Fibroblast of upper back skin (primary cell): ENCODE results near the gene RPS6KA4.
A peak's percentile ranks its signal among the peaks of the same experiment; 100 is the strongest.

ENCODE experiments used
- DNase-seq: peaks from one replicate; pipeline ENCODE4 v3.0.0-alpha.2; 2013

RPS6KA4 gene

GRCh38 chr11:64369440-64370421, 10.8 kb downstream of the RPS6KA4 start:
- no peak for DNase-seq

DNA sequence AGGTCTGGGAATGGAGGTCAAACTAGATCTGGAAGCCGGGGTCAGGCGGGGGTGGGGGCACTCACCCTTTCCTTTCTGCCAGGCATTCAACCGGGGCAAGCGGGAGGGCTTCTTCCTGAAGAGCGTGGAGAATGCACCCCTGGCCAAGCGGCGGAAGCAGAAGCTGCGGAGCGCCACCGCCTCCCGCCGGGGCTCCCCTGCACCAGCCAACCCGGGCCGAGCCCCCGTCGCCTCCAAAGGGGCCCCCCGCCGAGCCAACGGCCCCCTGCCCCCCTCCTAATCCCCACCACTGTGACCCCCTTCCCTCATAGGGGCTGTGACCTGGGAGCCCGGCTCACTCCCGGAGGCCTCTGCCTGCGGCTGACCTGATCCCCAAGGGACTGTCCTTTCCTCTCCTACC, 12.2 kb downstream of the RPS6KA4 start:
- no peak for DNase-seq

DNA sequence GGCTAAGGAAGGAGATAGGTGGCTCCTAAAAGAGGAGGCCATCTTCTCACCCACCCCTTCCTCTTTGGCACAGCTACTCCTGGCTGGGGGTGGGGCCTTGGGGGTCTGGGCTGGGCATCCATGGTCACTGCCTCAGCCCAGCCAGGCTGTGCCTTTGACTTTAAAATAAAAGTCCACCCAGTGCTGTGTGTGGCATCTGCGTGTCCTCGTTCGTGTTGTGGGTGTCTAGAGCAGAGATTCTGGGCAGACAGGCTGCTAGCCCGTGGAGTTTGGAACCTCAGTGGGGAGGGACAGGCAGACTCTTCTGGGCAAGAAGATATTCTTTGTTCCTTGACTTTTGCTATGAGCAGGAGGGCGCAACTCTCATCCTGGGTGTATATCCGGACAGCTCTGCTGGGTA, 13.1 kb downstream of the RPS6KA4 start:
- no peak for DNase-seq

GRCh38 chr11:64372802-64373597, 14.0 kb downstream of the RPS6KA4 start:
- DNase-seq: peak; percentile 14

DNA sequence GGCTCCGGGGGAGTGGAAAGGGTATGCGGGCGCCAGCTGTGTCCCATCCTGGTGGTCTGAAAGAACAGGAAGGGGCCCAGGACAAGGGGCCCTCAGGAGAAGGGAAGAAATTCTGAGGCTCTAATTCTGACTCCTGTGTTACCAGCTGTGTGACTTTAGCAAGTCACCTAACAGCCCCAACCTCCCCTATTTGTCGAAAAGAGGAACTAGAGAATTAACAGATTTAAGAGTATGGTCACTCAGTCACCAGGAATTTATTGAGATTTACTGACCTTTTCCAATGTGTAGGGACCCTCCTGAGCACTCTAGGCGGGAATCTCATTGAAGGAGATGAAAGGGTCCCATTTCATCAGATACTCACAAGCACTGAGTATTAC, 14.6 kb downstream of the RPS6KA4 start:
- DNase-seq: no peak

- no peak for DNase-seq
These were observed 17.1 kb downstream of the RPS6KA4 start for GRCh38 chr11:64376071-64376470.

- DNase-seq: no peak
These were observed 19.4 kb downstream of the RPS6KA4 start for GRCh38 chr11:64378335-64378880.

DNA sequence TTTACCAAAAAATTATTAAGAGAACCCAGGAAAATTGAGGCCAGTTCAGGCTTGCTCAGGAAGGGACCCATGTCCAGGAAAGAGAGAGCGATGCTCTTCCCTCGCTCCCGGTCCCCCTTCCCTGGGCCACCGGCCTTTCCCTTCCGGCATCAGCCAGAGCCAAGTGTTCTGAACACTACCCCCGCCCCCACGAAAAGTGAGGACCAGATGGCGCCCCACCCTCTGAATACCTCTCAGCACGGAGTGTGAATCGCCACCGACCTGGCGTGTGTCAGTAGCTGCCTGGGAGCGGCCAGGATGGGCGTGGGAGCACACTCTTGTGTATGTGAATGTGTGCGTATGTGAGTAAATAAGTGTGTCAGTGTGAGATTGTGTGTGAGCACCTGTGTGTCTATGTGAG, 20.2 kb downstream of the RPS6KA4 start:
- no peak for DNase-seq

GRCh38 chr11:64379817-64380709, 21.1 kb downstream of the RPS6KA4 start:
- no peak for DNase-seq

- DNase-seq: no peak
These were observed 22.4 kb downstream of the RPS6KA4 start for GRCh38 chr11:64381350-64381749.

GRCh38 chr11:64382047-64382446, 23.1 kb downstream of the RPS6KA4 start:
- no peak for DNase-seq

DNA sequence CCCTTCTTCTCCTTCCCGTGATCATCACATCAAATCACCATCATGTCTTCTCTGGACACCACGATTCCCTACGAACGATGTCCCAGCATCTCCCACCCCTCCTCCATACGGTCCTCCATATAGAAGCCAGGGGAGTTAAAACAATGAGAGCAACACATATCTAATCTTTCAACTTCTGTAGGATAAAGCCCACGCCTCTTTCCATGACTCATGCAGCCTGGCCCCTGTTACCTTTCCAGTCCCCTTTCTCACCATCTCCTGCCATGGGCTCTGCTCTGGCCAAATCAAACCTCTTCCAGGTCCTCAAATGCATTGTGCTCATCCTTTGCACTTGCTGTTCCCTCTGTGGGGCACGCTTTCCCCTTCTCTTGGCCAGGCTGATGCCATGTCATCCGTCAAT, 23.6 kb downstream of the RPS6KA4 start:
- DNase-seq: no peak

DNA sequence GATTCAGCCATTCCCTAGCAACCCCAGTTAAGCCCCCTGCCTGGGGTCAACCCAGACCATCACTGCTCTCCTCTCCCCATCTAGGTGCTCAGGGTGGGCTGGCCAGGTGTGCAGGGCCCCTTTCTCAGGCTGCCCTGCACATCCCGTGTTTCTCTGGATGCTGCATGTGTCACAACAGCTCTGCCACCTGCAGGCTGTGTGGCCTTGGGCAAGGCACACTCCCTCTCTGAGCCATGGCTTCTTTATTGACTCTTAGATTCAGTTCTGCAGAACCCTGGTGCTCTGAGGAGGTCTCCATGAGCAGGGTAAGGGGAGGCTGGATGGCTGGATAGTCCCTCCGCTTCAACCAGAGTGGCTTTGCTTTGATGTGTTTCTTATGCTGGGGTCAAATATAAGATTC, 24.6 kb downstream of the RPS6KA4 start:
- DNase-seq: no peak

DNA sequence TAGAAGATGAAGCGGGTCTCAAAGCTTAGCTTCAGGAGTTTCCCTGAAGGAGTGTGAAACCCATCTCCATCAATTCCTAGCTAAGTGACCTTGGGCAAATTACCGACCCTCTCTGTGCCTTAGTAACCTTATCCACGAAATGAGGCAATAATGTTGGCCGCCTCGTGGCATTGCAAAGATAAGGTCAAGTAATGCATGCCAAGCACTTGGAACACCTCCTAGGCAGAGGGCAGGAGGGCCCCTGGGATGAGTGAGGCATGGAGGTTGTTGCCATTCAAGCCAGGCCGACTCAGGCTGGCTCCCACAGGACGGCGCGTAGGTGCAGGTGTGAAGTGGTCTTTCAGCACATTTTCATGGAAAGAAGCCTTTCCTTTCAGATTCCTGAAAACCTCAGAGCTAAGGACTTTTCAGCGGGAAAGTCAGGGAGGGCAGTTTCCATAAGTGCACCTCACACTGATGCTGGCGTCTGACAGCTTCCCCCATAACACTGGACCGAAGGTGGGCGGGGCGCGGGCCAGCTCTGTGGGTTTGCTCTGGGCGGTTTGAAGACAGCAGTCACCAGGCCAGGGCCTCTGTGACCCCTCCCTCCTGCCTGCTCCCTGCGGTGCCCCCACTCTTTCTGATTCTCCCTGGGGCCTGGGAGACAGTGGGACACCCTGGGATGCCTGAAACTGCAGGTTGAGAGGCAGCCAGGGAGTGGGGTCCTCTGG, 25.2 kb downstream of the RPS6KA4 start:
- DNase-seq: no peak

DNA sequence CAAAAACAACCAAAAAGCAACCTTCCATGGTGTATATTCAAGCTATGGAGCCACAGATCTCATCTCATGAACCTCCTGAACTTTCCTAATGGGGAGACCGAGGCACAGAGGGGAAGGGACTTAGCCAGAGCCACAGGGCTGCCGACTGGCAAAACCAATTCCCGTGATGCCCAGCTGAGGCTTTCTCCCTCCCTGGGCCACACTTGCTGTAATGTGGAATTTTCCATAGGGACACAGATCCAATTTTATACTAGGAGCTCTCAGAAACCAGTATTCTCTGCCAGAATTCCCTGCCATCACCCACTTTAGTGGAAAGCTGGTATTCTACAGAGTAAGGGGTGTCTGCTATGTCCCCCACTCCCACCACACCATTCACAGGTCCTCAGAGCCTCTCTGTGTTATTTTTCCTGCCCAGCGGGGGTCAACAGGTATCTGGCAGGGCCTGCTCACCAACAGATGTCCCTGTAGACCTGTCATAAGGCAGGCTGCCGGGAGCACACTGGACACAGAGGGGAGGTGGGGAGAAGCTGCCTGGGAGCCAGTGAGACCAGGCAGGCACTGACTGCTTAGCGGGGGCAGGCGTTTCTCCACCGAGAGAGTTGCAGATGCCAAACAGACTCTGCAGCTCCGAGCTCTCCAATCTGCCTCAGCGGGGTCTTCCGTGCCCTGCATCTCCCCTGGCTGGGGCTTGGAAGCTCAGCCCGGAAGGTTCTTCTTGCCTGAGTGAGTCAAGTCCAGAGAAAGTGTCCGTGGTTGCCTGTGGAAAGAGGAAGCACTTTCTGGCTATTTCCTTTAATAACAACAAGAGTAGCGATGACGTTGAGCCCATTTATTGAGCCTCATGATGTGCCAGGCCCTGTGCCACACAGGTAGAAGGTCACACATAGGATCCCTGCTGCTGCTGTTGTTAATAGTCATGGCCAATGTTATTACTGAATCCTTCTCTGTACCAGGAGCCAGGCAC, 26.3 kb downstream of the RPS6KA4 start:
- no peak for DNase-seq

GRCh38 chr11:64385945-64386704, 27.2 kb downstream of the RPS6KA4 start:
- peak; percentile 32 for DNase-seq

DNA sequence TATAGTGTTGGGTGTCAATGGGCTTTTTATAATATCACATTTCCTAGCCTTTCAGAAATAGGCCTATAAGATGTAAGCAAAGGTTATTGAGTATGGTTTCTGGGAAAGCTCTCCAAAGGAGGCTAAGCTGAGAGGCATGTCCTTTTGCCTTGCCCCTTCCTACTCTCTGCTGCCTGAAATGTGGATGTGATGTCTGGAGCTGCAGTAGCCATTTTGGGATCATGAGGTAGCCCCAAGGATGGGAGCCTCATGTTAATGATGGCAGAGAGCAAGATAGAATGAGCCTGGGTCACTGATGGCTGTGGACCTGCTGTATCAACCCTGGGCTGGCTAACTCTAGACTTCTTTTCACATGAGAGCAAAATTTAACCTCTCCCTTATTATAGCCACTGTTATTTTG, 29.0 kb downstream of the RPS6KA4 start:
- no peak for DNase-seq

DNA sequence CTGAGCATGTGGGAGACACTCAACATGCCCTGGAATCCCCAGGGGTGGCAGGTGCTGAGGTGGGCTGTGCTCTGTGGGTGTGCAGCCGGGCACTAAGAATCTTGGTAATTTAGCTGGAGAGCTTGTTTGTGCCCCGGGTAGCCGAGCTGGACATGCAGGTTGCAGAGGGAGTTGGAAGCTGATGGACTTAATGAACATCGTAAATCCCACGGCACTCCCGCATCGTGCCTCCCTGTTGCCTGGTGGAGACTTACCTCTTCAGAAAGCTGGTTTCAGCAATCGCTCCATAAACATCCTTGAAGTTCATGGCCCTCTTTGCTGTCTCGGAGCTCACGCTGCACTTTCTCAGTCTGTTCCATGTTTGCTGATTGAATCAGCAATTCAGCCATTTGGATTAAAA, 29.9 kb downstream of the RPS6KA4 start:
- no peak for DNase-seq

DNA sequence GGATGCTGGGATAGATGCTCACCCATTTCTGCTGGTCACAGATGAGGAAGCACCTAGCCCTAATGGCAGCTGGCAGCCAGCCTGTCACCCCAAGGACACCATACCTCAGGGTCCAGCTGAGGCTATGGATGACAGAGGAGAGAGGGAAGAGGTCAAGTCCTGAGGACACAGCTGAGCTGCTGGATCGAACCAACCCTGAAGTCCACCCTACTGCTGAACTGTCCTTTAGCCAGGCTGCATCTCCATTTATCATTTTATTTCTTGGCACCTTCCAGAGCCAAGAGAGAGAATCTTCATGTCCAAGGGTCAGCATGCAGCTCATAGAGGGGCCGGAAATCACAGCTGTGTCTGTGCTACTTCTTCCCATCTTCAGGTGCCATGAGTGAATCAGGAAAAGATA, 30.9 kb downstream of the RPS6KA4 start:
- DNase-seq: no peak

DNA sequence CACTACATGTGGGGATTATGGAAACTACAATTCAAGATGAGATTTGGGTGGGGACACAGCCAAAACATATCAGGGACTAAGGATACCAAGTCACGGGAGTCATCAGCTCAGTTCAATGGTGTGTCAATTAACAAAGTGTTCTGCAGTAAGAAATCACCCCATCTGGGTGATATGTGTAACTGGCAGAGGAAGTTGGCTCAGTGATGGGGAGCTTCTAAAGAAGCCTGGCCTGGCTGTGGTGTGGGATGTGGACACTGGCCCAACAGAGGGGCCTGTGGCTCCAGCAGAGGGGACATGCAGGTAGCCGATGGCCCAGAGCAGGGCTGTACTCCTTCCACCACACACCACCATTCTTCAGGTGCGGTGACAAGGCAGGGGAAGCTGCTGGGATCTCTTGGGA, 31.6 kb downstream of the RPS6KA4 start:
- DNase-seq: no peak
